ENCODE results near the gene NRSN2. TPM values are rescaled to one million over a fixed set of nuclear protein-coding genes. Genes with fewer than 3 reads are reported as not detected.

NRSN2 gene
- total RNA-seq, 2 donors from 2014 or later = 24.7 to 38.4 TPM

DNA sequence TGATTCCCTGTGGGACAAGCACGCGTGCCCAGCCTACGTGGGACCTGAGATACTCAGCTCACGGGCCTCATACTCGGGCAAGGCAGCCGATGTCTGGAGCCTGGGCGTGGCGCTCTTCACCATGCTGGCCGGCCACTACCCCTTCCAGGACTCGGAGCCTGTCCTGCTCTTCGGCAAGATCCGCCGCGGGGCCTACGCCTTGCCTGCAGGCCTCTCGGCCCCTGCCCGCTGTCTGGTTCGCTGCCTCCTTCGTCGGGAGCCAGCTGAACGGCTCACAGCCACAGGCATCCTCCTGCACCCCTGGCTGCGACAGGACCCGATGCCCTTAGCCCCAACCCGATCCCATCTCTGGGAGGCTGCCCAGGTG is 49.3 kb downstream of the NRSN2 start:
- no peak for DNase-seq
- H3K9ac ChIP-seq (ENCODE audit: extremely low read depth, low read length, poor library complexity, severe bottlenecking) = no peak overlapping the region
- peaks cover 2% of the 10 kb centered on the region for H3K36me3 Mint-ChIP-seq (ENCODE audit: low read depth)
- no peak overlapping the region for H3K27ac ChIP-seq (ENCODE audit: low read depth, low read length)
- TF ChIP-seq, protein P1, sequence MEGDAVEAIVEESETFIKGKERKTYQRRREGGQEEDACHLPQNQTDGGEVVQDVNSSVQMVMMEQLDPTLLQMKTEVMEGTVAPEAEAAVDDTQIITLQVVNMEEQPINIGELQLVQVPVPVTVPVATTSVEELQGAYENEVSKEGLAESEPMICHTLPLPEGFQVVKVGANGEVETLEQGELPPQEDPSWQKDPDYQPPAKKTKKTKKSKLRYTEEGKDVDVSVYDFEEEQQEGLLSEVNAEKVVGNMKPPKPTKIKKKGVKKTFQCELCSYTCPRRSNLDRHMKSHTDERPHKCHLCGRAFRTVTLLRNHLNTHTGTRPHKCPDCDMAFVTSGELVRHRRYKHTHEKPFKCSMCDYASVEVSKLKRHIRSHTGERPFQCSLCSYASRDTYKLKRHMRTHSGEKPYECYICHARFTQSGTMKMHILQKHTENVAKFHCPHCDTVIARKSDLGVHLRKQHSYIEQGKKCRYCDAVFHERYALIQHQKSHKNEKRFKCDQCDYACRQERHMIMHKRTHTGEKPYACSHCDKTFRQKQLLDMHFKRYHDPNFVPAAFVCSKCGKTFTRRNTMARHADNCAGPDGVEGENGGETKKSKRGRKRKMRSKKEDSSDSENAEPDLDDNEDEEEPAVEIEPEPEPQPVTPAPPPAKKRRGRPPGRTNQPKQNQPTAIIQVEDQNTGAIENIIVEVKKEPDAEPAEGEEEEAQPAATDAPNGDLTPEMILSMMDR (conservative IDR thresholded peaks at IDR 0.05) = no peak
- no peaks in the 10 kb centered on the region for H3K9me3 ChIP-seq (ENCODE audit: control insufficient read depth, low read length)
- no peak overlapping the region for H3K27ac Mint-ChIP-seq
- no peaks in the 10 kb centered on the region for H3K4me1 Mint-ChIP-seq
- H3K4me3 ChIP-seq (ENCODE audit: low read length) = no peak overlapping the region
- WGBS, 2 experiments (ENCODE audit: insufficient coverage in 1 of 2, insufficient read length in 1 of 2) = 95% methylated on average over 23 to 24 of the region's 24 CpGs
- no peaks in the 10 kb centered on the region for H3K9me3 Mint-ChIP-seq
- H3K27me3 ChIP-seq (ENCODE audit: control insufficient read depth, insufficient read depth, low read length, poor library complexity, severe bottlenecking) = no peaks in the 10 kb centered on the region
- no peaks in the 10 kb centered on the region for H3K27me3 Mint-ChIP-seq (ENCODE audit: insufficient read depth)
- H3K36me3 ChIP-seq (ENCODE audit: control insufficient read depth, insufficient read depth, low read length) = no peaks in the 10 kb centered on the region
- no peak overlapping the region for H3K4me3 Mint-ChIP-seq
- H3K4me1 ChIP-seq (ENCODE audit: control insufficient read depth, insufficient read depth, low read length) = no peaks in the 10 kb centered on the region

DNA sequence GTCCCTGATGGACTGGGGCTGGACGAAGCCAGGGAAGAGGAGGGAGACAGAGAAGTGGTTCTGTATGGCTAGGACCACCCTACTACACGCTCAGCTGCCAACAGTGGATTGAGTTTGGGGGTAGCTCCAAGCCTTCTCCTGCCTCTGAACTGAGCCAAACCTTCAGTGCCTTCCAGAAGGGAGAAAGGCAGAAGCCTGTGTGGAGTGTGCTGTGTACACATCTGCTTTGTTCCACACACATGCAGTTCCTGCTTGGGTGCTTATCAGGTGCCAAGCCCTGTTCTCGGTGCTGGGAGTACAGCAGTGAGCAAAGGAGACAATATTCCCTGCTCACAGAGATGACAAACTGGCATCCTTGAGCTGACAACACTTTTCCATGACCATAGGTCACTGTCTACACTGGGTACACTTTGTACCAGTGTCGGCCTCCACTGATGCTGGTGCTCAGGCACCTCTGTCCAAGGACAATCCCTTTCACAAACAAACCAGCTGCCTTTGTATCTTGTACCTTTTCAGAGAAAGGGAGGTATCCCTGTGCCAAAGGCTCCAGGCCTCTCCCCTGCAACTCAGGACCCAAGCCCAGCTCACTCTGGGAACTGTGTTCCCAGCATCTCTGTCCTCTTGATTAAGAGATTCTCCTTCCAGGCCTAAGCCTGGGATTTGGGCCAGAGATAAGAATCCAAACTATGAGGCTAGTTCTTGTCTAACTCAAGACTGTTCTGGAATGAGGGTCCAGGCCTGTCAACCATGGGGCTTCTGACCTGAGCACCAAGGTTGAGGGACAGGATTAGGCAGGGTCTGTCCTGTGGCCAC is 49.9 kb downstream of the NRSN2 start:
- H3K9me3 ChIP-seq (ENCODE audit: control insufficient read depth, low read length) = no peaks in the 10 kb centered on the region
- H3K27ac ChIP-seq (ENCODE audit: low read depth, low read length) = no peak overlapping the region
- no peak overlapping the region for H3K4me3 Mint-ChIP-seq
- no peaks in the 10 kb centered on the region for H3K4me1 Mint-ChIP-seq
- H3K27me3 ChIP-seq (ENCODE audit: control insufficient read depth, insufficient read depth, low read length, poor library complexity, severe bottlenecking) = no peaks in the 10 kb centered on the region
- no peak overlapping the region for H3K4me3 ChIP-seq (ENCODE audit: low read length)
- no peaks in the 10 kb centered on the region for H3K36me3 ChIP-seq (ENCODE audit: control insufficient read depth, insufficient read depth, low read length)
- no peaks in the 10 kb centered on the region for H3K27me3 Mint-ChIP-seq (ENCODE audit: insufficient read depth)
- H3K4me1 ChIP-seq (ENCODE audit: control insufficient read depth, insufficient read depth, low read length) = no peaks in the 10 kb centered on the region
- WGBS, 2 experiments (ENCODE audit: insufficient coverage in 1 of 2, insufficient read length in 1 of 2) = 86 to 90% methylated on average over 3 to 4 of the region's 4 CpGs
- H3K27ac Mint-ChIP-seq = no peak overlapping the region
- H3K36me3 Mint-ChIP-seq (ENCODE audit: low read depth) = no peaks in the 10 kb centered on the region
- TF ChIP-seq, protein P1 (conservative IDR thresholded peaks at IDR 0.05) = no peak
- DNase-seq = no peak
- no peaks in the 10 kb centered on the region for H3K9me3 Mint-ChIP-seq
- no peak overlapping the region for H3K9ac ChIP-seq (ENCODE audit: extremely low read depth, low read length, poor library complexity, severe bottlenecking)

DNA sequence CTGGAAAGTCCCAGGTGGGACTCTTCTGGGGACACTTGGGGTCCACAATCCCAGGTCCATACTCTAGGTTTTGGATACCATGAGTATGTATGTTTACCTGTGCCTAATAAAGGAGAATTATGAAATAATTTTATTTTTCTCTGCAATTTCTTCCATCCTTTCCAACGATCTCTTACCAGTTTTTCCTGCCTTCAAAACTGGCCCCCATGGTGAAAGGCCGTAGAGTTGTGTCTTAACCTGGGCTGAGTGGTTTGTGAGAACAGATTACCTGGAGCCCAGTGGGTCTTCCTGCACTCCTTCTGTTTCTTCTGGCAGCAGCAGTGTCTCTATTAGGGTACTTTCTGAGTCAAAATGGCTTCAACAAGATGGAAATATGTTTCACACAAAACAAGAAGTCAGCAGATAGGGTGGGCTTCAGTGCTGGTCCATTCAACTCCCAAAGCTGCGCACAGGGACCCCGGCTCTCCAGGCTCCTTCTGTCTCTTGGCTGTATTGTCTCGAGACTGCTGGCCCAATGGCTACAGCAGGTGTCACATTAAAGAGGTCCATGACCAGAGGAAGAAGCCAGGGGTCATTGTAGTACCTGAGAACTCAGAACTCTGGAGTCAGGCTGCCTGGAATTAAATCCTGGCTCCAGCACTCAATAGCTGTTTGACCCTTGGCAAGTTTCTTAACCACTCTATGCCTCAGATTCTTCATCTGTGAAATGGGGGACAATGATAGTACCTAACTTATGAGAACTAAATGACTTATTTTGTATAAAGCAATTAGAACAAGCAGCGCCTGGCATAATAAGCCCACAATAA is 50.7 kb downstream of the NRSN2 start:
- H3K9me3 ChIP-seq (ENCODE audit: control insufficient read depth, low read length) = no peaks in the 10 kb centered on the region
- no peak for DNase-seq
- Mint-ChIP-seq H3K4me3 (no peak overlapping the region), H3K4me1 (no peaks in the 10 kb centered on the region), H3K27ac (no peak overlapping the region), H3K27me3 (ENCODE audit: insufficient read depth) (no peaks in the 10 kb centered on the region), H3K9me3 (no peaks in the 10 kb centered on the region), H3K36me3 (ENCODE audit: low read depth) (no peaks in the 10 kb centered on the region)
- TF ChIP-seq, protein P1 (conservative IDR thresholded peaks at IDR 0.05) = no peak
- H3K36me3 ChIP-seq (ENCODE audit: control insufficient read depth, insufficient read depth, low read length) = no peaks in the 10 kb centered on the region
- no peak overlapping the region for H3K9ac ChIP-seq (ENCODE audit: extremely low read depth, low read length, poor library complexity, severe bottlenecking)
- WGBS, 2 experiments (ENCODE audit: insufficient coverage in 1 of 2, insufficient read length in 1 of 2) = 92 to 97% methylated on average over 4 to 5 of the region's 6 CpGs
- H3K27ac ChIP-seq (ENCODE audit: low read depth, low read length) = no peak overlapping the region
- H3K4me3 ChIP-seq (ENCODE audit: low read length) = no peak overlapping the region
- H3K4me1 ChIP-seq (ENCODE audit: control insufficient read depth, insufficient read depth, low read length) = no peaks in the 10 kb centered on the region
- H3K27me3 ChIP-seq (ENCODE audit: control insufficient read depth, insufficient read depth, low read length, poor library complexity, severe bottlenecking) = no peaks in the 10 kb centered on the region

All from endodermal cell (in vitro differentiated cells).